NB4 (cell line): ENCODE data around the gene TRMT61B.
A peak's percentile ranks its signal among the peaks of the same experiment; 100 is the strongest.

Experiments used
- DNase-seq: peaks from one replicate; pipeline ENCODE4 v3.0.0; 2010; ENCODE audit warnings: low read depth
- H3K4me3 ChIP-seq: one replicate; pipeline ENCODE4 v1.5.1; 2011; ENCODE audit warnings: mild to moderate bottlenecking, low read depth, low read length, moderate library complexity
- CTCF ChIP-seq: IDR thresholded peaks from one replicate; pipeline ENCODE4 v1.5.1; 2012; ENCODE audit warnings: low read depth, low read length
- MYC ChIP-seq: IDR thresholded peaks from 2 replicates; pipeline ENCODE4 v1.6.1; 2011; ENCODE audit warnings: low read depth, low read length
- POLR2A ChIP-seq: IDR thresholded peaks from 2 replicates; pipeline ENCODE4 v1.6.1; 2011; ENCODE audit warnings: mild to moderate bottlenecking; ENCODE audit not compliant: insufficient read length; ENCODE audit errors: extremely low read depth
- TF ChIP-seq, protein P1 (sequence below): IDR thresholded peaks from 2 replicates; pipeline ENCODE4 v1.6.1; 2011; ENCODE audit warnings: low read depth, low read length

Gene TRMT61B

GRCh38 chr2:28905533-28905932 lies 35.4 kb upstream of the TRMT61B start:
- H3K4me3 ChIP-seq, result no peak overlapping the region
- DNase-seq, result no peak
- TF ChIP-seq CTCF, result no peak
- TF ChIP-seq, protein P1, sequence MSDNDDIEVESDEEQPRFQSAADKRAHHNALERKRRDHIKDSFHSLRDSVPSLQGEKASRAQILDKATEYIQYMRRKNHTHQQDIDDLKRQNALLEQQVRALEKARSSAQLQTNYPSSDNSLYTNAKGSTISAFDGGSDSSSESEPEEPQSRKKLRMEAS, result no peak
- TF ChIP-seq POLR2A, result no peak
- no peak for TF ChIP-seq MYC

- TF ChIP-seq POLR2A (no peak), MYC (no peak)
- TF ChIP-seq, protein P1, result no peak
- no peak overlapping the region for H3K4me3 ChIP-seq
- no peak for DNase-seq
These were observed 34.8 kb upstream of the TRMT61B start for GRCh38 chr2:28904802-28905457.

- DNase-seq, result no peak
- H3K4me3 ChIP-seq, result no peak overlapping the region
- no peak for TF ChIP-seq POLR2A
- TF ChIP-seq, protein P1, result no peak
- TF ChIP-seq MYC, result no peak
- no peak for TF ChIP-seq CTCF
These were observed 34.2 kb upstream of the TRMT61B start for GRCh38 chr2:28904295-28904694.

DNA sequence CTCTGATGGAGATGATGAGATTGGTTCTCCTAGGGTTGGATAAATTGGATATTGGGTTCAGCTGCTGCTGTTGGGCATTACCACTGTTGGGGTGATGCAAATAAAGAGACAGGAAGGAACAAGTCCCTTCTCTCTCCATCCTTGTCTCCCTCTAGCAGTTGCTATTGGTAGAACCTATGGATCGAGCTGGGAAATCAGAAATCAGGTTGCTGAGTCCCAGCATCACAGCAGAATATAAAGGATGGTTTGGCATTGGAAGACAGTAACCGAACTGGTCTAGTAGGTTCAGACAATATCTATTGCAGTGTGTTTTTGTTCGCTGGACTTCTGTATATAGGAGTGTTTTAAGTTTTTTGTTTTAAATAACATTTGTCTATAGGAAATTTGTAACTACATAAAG lies 32.5 kb upstream of the TRMT61B start:
- DNase-seq, result no peak
- H3K4me3 ChIP-seq, result no peak overlapping the region
- TF ChIP-seq POLR2A, result no peak
- TF ChIP-seq MYC, result no peak

DNA sequence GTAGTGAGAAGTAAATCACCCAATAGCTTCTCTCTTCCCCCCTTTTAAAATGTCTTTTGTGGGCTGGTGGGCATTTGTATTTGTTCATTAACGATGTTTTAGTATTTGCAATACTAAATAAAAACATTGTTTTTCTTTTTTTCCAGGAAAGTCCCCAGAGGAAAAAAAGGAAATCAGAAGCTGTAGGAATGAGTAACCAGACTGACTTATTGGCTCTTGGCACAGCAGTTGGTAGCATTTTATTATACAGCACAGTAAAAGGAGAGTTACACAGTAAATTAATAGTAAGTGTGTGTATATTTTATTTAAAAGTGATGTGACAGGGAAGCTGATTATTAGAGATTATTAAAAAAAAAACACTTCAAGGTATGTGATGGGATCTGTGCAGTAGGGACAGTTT lies 31.7 kb upstream of the TRMT61B start:
- TF ChIP-seq, protein P1, result no peak
- no peak for TF ChIP-seq POLR2A
- TF ChIP-seq MYC, result no peak
- TF ChIP-seq CTCF, result no peak
- no peak overlapping the region for H3K4me3 ChIP-seq
- DNase-seq, result no peak

GRCh38 chr2:28901202-28901601 lies 31.1 kb upstream of the TRMT61B start:
- H3K4me3 ChIP-seq, result no peak overlapping the region
- no peak for TF ChIP-seq MYC
- no peak for TF ChIP-seq POLR2A
- TF ChIP-seq, protein P1, result no peak
- no peak for TF ChIP-seq CTCF
- peak; percentile 24 for DNase-seq

DNA sequence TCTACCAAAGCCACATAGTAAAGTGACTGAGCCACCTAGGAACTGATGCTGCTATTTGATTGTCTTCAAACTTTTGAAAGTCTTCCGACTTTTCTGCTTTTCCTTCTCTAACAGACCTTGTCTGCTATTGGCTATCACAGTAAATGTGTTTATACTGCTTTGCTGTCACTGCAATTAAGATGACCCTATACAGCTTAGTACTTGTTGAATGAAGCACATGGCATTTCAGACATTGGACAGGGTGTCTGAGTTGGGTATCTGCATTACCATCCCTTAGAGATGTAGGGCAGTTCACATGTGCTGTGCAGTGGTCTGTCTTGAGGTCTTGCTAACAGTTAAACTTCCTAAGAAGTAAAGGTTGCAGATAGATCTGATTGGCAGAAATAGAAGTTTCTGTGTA lies 27.9 kb upstream of the TRMT61B start:
- peak; percentile 37 for DNase-seq
- TF ChIP-seq, protein P1, result peak; percentile 58
- TF ChIP-seq CTCF, result no peak
- H3K4me3 ChIP-seq, result peak overlapping the region; percentile 100
